ENCODE data around the gene TAS2R16. TPM values are rescaled to one million over a fixed set of nuclear protein-coding genes. Genes with fewer than 3 reads are reported as not detected.

The TAS2R16 gene, protein sequence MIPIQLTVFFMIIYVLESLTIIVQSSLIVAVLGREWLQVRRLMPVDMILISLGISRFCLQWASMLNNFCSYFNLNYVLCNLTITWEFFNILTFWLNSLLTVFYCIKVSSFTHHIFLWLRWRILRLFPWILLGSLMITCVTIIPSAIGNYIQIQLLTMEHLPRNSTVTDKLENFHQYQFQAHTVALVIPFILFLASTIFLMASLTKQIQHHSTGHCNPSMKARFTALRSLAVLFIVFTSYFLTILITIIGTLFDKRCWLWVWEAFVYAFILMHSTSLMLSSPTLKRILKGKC
- total RNA-seq, result not detected

DNA sequence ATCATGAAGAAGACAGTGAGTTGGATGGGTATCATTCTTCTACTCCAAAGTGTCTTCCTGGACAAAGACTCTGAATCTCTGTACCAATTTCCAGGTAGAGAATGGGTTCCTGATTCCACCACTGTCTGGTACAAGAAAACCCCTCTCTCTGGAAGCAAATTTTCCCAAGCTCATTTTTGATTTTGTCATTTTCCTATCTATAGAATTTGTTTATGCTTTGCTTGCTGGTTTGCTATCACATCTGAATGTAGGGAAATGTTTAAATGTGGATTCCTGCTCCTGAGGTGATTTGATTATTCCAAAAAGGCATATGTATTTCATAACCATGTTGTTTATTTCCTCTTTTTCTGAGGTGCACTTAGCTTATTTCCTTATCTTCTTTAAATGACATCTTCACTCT, at the start of gene TAS2R16:
TAS2R16 (minus strand) TSS at position 101 of the 400 bp plus-strand sequence; CDS start at position 35, 66 bp downstream.
- Mint-ChIP-seq H3K4me1 (ENCODE audit: low read depth) (no peaks in the 10 kb centered on the region), H3K4me3 (no peak within 1 kb of the TSS)
- no peak for ATAC-seq (replicated peaks in 1 of 2)

DNA sequence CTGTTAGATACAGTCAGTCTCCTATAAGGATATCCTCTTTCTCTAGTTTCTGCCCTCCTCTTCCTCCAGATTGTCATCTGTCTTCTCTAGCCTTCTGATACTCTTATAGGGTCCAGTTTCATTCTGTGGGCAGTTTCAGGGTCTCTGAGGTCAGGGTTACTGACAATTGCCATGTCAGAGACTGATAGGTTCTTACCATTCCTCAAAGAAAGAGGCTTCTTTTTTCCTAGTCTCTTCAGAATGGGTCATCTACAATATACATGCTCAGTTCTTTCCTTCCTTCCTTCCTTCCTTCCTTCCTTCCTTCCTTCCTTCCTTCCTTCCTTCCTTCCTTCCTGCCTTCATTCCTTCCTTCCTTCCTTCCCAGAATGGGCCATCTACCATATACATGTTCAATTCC, 48.1 kb upstream of the TAS2R16 start:
- Mint-ChIP-seq H3K9me3 (peaks cover 9 to 18% of the 10 kb centered on the region in 2 donors), H3K27me3 (ENCODE audit: low read depth) (no peaks in the 10 kb centered on the region), H3K36me3 (ENCODE audit: insufficient read depth in 2 of 2) (no peaks in the 10 kb centered on the region), H3K4me3 (no peak overlapping the region), H3K4me1 (ENCODE audit: low read depth) (no peaks in the 10 kb centered on the region), H3K27ac (no peak overlapping the region)
- no peak for DNase-seq
- ATAC-seq (replicated peaks in 1 of 2), result no peak

More for the DNA sequence above, at the start of gene TAS2R16:
- Mint-ChIP-seq H3K27ac (no peak within 1 kb of the TSS), H3K9me3 (peaks cover 5 to 7% of the 10 kb centered on the region in 2 donors), H3K27me3 (ENCODE audit: low read depth) (no peaks in the 10 kb centered on the region), H3K36me3 (ENCODE audit: insufficient read depth in 2 of 2) (no peaks in the 10 kb centered on the region)
- no peak for DNase-seq

DNA sequence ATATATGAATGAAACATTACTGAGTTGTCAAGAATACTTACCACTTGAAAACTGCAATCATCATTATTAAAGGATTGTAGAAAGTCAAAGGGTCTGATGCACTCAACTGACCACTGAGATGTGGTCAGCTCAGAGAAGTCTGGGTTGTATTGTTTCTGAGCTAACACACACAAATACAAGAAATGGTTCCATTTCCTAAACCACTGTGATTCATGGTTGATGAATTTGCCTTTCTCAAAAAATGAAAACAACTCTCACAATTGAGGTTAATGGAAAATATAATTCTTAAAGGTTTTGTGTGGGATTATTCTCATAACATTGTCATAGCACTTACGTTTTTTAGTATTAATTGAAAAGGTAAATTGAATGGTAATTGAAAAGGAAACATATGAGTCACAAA, 45.6 kb upstream of the TAS2R16 start:
- H3K9me3 Mint-ChIP-seq, result peaks cover 7 to 13% of the 10 kb centered on the region in 2 donors
- DNase-seq (no peak), ATAC-seq (replicated peaks in 1 of 2) (no peak)

DNA sequence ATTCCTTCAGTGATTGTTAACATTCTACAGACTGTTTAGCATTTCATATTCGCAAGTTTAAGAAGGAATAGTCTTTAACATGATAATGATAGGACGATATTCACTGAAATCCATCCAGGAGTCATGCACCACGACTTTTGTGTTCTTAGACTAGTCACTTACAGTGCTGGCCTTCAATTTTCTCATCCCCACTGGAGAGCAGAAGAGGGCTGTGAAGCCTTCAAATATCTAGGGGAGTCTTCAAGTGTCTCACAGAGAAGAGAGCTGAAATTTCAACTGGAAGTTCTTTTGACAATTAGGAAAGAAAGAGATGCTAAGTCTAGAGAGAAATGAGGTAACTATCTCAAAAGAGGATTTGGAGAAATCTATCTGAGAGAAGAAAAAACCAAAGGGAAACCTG, 43.8 kb upstream of the TAS2R16 start:
- no peak for ATAC-seq (replicated peaks in 1 of 2)
- no peaks in the 10 kb centered on the region for H3K27me3 Mint-ChIP-seq (ENCODE audit: low read depth)
- no peak for DNase-seq
- H3K36me3 Mint-ChIP-seq (ENCODE audit: insufficient read depth in 2 of 2), result no peaks in the 10 kb centered on the region
- H3K4me3 Mint-ChIP-seq, result no peak overlapping the region
- H3K9me3 Mint-ChIP-seq, result peaks cover 6 to 11% of the 10 kb centered on the region in 2 donors
- no peak overlapping the region for H3K27ac Mint-ChIP-seq
- no peaks in the 10 kb centered on the region for H3K4me1 Mint-ChIP-seq (ENCODE audit: low read depth)

More for the DNA sequence above, 45.6 kb upstream of the TAS2R16 start:
- no peaks in the 10 kb centered on the region for H3K36me3 Mint-ChIP-seq (ENCODE audit: insufficient read depth in 2 of 2)
- H3K4me1 Mint-ChIP-seq (ENCODE audit: low read depth), result no peaks in the 10 kb centered on the region
- H3K4me3 Mint-ChIP-seq, result no peak overlapping the region
- no peaks in the 10 kb centered on the region for H3K27me3 Mint-ChIP-seq (ENCODE audit: low read depth)
- no peak overlapping the region for H3K27ac Mint-ChIP-seq

DNA sequence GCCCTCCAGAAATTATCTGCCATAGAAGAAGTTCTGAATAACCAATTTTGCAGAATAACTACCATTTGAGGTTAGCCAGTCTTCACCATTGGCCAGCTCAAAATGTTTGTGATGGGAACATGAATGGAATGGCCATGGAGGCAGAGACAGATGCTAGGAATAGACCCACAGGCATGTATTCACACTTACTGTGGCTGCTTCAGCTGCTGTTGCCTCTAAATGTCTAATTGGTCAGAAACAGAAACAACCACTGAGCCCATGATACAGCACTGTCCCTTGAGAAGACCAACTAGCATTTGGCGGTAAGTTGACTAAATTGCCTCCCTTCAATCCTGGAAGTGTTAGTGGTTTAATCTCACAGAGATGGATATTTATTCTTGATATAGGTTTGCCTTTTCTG, 38.6 kb upstream of the TAS2R16 start:
- DNase-seq (no peak), ATAC-seq (replicated peaks in 1 of 2) (no peak)
- H3K9me3 Mint-ChIP-seq, result peaks cover 13% of the 10 kb centered on the region in 2 donors
- H3K4me1 Mint-ChIP-seq (ENCODE audit: low read depth), result no peaks in the 10 kb centered on the region
- no peaks in the 10 kb centered on the region for H3K27me3 Mint-ChIP-seq (ENCODE audit: low read depth)
- H3K36me3 Mint-ChIP-seq (ENCODE audit: insufficient read depth in 2 of 2), result peaks cover 0 to 1% of the 10 kb centered on the region in 2 donors
- H3K4me3 Mint-ChIP-seq, result no peak overlapping the region
- no peak overlapping the region for H3K27ac Mint-ChIP-seq

DNA sequence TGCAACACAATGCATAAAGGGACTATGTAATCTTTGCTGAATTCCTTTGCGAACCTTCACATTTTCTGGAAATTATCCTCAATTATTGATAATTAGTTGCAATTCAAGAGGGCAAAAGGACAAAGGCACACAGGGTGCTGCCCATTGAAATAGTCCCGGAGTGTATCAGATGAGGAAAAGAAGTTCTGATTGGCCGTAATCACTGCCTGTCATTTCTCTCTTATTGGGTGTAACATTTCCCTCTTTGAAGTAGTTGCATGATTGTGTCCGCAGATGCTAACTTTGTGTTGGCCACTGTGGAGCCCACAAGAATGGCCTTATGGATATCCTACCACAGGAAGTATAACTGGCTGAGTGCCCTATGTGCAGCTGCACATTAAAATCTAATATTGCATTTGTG, 35.1 kb upstream of the TAS2R16 start:
- DNase-seq, result no peak
- ATAC-seq (replicated peaks in 1 of 2), result no peak
- H3K27ac Mint-ChIP-seq, result no peak overlapping the region
- H3K4me1 Mint-ChIP-seq (ENCODE audit: low read depth), result no peaks in the 10 kb centered on the region
- H3K4me3 Mint-ChIP-seq, result no peak overlapping the region
- H3K9me3 Mint-ChIP-seq, result peaks cover 10 to 16% of the 10 kb centered on the region in 2 donors
- H3K27me3 Mint-ChIP-seq (ENCODE audit: low read depth), result no peaks in the 10 kb centered on the region
- H3K36me3 Mint-ChIP-seq (ENCODE audit: insufficient read depth in 2 of 2), result peaks cover 0 to 1% of the 10 kb centered on the region in 2 donors

DNA sequence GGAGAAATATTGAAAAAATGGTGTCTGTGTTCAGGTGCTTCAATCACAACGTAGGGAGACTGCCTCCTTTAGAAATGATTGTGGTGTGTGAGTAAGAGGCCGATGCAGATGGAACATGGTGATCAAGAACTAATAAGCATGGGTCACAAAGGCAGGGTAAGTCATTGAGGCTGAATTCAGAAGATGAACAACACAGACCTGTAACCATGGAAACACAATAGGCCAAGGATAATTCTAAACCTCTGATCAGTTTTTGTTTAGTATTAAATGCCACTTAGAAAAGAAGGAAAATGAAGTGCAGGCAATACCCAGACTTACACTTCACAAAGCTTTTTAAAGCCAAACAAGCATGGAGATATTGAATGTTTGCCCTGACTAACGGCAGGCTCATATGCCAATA, 32.8 kb upstream of the TAS2R16 start:
- Mint-ChIP-seq H3K36me3 (ENCODE audit: insufficient read depth in 2 of 2) (peaks cover 0 to 1% of the 10 kb centered on the region in 2 donors), H3K4me3 (no peak overlapping the region), H3K27ac (no peak overlapping the region), H3K9me3 (peaks cover 5 to 14% of the 10 kb centered on the region in 2 donors), H3K27me3 (ENCODE audit: low read depth) (no peaks in the 10 kb centered on the region), H3K4me1 (ENCODE audit: low read depth) (no peaks in the 10 kb centered on the region)
- no peak for ATAC-seq (replicated peaks in 1 of 2)
- no peak for DNase-seq

DNA sequence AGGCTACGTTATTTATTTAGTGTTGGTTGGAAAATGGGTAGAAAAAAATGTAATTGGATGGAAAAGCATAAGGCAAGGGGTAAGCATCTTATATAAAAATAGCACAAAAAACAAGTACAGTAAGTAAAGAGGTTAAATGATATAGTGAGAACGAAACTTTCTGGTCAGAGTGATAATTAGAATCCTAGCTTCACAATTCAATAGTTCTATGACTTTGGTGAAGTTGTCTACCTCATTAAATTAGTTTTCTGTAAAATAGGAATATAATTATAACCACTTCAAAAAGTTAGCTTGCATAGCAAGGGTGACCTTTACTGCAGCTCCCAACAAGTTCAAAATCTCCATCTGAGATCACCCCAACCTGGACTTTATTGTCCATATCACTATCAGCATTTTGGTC, 30.8 kb upstream of the TAS2R16 start:
- peaks cover 4 to 13% of the 10 kb centered on the region in 2 donors for H3K9me3 Mint-ChIP-seq
- H3K36me3 Mint-ChIP-seq (ENCODE audit: insufficient read depth in 2 of 2), result no peaks in the 10 kb centered on the region
- no peak for DNase-seq

DNA sequence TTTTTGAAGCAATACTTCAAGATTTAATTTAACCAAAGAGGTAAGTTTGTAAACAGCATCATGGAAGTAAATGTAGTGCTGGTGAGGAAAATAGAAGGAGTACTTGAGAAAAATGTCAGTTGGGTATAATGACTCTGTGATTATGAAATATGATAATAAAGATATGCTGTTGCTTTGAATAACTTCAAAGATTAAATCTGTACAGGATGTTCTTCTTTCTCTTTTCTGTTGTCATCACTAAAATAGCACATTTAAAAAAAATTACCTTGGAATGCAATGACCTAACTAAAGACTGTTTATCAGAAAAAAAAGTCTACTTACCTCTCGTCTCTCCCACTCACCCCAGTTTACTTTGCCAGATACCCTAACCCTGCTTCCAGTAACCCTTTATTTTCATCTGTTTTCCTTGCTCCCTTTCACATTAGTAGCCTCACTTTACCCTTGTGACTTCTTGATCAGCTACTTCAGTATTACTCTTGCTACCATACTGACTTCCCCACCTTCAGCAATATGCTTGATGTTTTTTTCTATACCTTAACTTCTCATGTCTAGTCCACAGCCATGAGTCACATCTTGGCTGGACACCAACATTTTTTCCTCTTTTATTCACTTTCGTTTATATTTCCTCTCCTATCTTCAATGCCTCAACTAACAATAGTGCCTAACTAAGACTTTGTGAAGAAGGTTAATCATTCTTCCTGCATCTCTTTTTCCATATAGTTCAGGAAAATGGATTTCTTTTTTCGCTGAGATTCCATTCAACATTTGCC, 29.7 kb upstream of the TAS2R16 start:
- no peak for DNase-seq

More for the DNA sequence above, 30.8 kb upstream of the TAS2R16 start:
- Mint-ChIP-seq H3K27ac (no peak overlapping the region), H3K4me3 (no peak overlapping the region), H3K27me3 (ENCODE audit: low read depth) (no peaks in the 10 kb centered on the region), H3K4me1 (ENCODE audit: low read depth) (no peaks in the 10 kb centered on the region)
- no peak for ATAC-seq (replicated peaks in 1 of 2)

DNA sequence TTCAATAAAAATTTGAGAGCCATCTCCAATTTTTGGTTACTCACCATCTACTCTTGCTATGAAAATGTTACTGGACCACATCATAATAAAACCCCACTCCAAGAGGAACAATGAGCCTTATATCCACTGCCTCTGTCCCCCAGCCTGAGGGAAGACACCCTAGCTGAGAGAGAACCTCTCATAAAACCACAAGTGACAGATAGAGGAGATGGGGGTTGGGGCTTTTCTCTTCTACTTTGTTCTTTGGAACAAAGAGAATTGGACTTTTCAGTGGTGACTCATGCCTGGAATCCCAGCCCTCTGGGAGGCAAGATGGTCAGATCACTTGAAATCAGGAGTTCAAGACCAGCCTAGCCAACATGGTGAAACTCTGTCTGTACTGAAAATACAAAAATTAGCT, 27.6 kb upstream of the TAS2R16 start:
- Mint-ChIP-seq H3K4me1 (ENCODE audit: low read depth) (no peaks in the 10 kb centered on the region), H3K27me3 (ENCODE audit: low read depth) (no peaks in the 10 kb centered on the region), H3K4me3 (no peak overlapping the region), H3K36me3 (ENCODE audit: insufficient read depth in 2 of 2) (no peaks in the 10 kb centered on the region), H3K27ac (no peak overlapping the region), H3K9me3 (peaks cover 11 to 15% of the 10 kb centered on the region in 2 donors)
- ATAC-seq (replicated peaks in 1 of 2), result no peak
- DNase-seq, result no peak

More for the DNA sequence above, 29.7 kb upstream of the TAS2R16 start:
- H3K36me3 Mint-ChIP-seq (ENCODE audit: insufficient read depth in 2 of 2), result no peaks in the 10 kb centered on the region
- H3K4me1 Mint-ChIP-seq (ENCODE audit: low read depth), result no peaks in the 10 kb centered on the region
- H3K27me3 Mint-ChIP-seq (ENCODE audit: low read depth), result no peaks in the 10 kb centered on the region
- H3K27ac Mint-ChIP-seq, result no peak overlapping the region
- H3K9me3 Mint-ChIP-seq, result peaks cover 5 to 14% of the 10 kb centered on the region in 2 donors
- no peak for ATAC-seq (replicated peaks in 1 of 2)
- H3K4me3 Mint-ChIP-seq, result no peak overlapping the region

DNA sequence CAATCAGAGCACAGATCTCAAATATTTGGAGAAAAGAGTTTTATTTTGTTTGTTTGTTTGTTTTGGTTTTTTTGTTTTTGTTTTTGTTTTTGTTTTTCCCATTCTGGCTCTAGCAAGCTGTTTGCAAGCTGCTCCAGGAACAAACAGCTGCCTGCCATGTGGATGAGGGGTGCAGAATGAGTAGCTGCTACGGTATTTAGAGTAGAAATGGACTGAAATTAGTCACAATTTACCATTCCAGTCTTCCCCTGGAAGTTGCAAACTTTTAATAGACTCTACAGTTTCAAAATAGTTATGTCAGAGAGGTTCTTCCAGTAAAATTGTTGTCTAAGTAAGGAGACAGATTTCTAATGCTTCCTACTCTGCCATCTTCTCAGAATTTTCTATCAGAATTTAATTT, 27.1 kb upstream of the TAS2R16 start:
- H3K4me1 Mint-ChIP-seq (ENCODE audit: low read depth), result no peaks in the 10 kb centered on the region
- H3K4me3 Mint-ChIP-seq, result no peak overlapping the region
- H3K27ac Mint-ChIP-seq, result no peak overlapping the region
- H3K27me3 Mint-ChIP-seq (ENCODE audit: low read depth), result no peaks in the 10 kb centered on the region
- no peak for DNase-seq
- H3K36me3 Mint-ChIP-seq (ENCODE audit: insufficient read depth in 2 of 2), result no peaks in the 10 kb centered on the region
- H3K9me3 Mint-ChIP-seq, result peaks cover 11 to 13% of the 10 kb centered on the region in 2 donors
- ATAC-seq (replicated peaks in 1 of 2), result no peak

DNA sequence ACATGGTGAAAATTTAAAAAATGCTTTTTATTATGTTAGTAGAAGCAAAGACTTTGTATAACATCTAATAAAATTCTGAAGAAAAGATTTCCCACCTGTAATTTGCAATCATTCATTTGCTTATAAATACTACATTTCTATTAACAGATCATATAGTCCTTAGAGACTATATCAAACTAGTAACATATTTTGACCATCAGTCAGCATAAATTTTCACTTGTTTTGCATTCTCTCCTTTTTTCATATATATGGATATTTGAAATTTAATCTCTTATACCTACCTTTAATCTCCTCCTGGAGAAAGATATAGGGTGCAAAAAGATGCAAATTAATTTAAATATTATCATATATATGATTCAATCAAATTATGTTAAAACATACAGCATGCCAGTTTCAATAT, 16.9 kb upstream of the TAS2R16 start:
- Mint-ChIP-seq H3K4me1 (ENCODE audit: low read depth) (no peaks in the 10 kb centered on the region), H3K36me3 (ENCODE audit: insufficient read depth in 2 of 2) (no peaks in the 10 kb centered on the region), H3K4me3 (no peak overlapping the region), H3K27ac (no peak overlapping the region), H3K27me3 (ENCODE audit: low read depth) (no peaks in the 10 kb centered on the region), H3K9me3 (peaks cover 13 to 17% of the 10 kb centered on the region in 2 donors)
- ATAC-seq (replicated peaks in 1 of 2) (no peak), DNase-seq (no peak)

DNA sequence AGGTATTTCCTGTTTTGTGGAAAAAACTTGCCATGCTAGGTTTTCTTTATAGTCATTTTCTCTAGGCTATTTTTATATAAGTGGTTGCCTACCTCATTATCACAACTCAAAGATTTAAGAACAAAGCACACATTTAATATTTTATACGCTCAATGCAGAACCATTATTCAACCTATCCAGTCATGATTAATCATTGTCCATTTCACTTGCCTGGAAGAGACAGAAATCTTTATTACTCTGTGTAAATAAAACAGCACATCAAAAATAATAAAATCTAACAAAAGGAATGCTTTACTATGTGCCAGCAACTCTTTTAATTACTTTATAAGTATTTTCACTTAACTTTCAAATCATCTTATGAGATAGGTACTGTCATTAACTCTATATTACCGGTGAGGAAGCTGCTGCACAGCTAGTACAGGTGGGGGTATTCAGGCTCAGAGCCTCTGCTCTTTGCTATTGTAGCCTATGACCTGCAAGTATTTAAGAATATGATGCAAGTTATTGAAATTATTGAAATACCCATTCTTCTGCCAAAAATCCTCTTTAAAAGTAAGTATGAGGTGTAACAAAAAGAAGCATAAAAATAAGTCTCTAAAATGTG, 16.4 kb upstream of the TAS2R16 start:
- Mint-ChIP-seq H3K4me1 (ENCODE audit: low read depth) (no peaks in the 10 kb centered on the region), H3K36me3 (ENCODE audit: insufficient read depth in 2 of 2) (no peaks in the 10 kb centered on the region), H3K4me3 (no peak overlapping the region), H3K9me3 (peaks cover 9 to 15% of the 10 kb centered on the region in 2 donors), H3K27me3 (ENCODE audit: low read depth) (no peaks in the 10 kb centered on the region), H3K27ac (no peak overlapping the region)
- ATAC-seq (replicated peaks in 1 of 2), result no peak
- no peak for DNase-seq

All from activated T-cell treated with anti-CD3 and anti-CD28 coated beads, Interleukin-2, amount 50 U/mL, for 72 hours (primary cell).